GM12878 (cell line): ENCODE data around the gene SIRT7. TPM values are rescaled to one million over a fixed set of nuclear protein-coding genes. Genes with fewer than 3 reads are reported as not detected.

Experiments used
- BACH1 ChIP-seq: fragments of 450-650 bp; IDR thresholded peaks from 2 replicates; pipeline ENCODE4 v1.6.1; 2017; ENCODE audit warnings: mild to moderate bottlenecking, borderline replicate concordance
- BMI1 ChIP-seq: fragments of 450-650 bp; IDR thresholded peaks from 2 replicates; pipeline ENCODE4 v1.6.1; 2016; ENCODE audit warnings: mild to moderate bottlenecking, moderate library complexity, borderline replicate concordance
- CHD1 ChIP-seq: IDR thresholded peaks from 2 replicates; pipeline ENCODE4 v1.6.1; 2012; ENCODE audit warnings: low read depth, low read length, improper control_type of control experiment
- EED ChIP-seq: sonication (generic); IDR thresholded peaks from 2 replicates; pipeline ENCODE4 v1.6.1; 2016; ENCODE audit warnings: antibody characterized with exemption, low read depth
- FOS ChIP-seq: IDR thresholded peaks from 3 replicates; pipeline ENCODE4 v1.6.1; 2011; ENCODE audit warnings: borderline replicate concordance; ENCODE audit not compliant: insufficient read length; ENCODE audit errors: extremely low read depth
- FOXM1 ChIP-seq: IDR thresholded peaks from 2 replicates; pipeline ENCODE4 v1.6.1; 2012; ENCODE audit warnings: low read depth, mild to moderate bottlenecking, inconsistent platforms, low read length, moderate library complexity
- GABPA ChIP-seq: IDR thresholded peaks from 2 replicates; pipeline ENCODE4 v1.6.1; 2014; ENCODE audit warnings: antibody characterized with exemption, low read depth, mild to moderate bottlenecking, inconsistent platforms
- HCFC1 ChIP-seq: fragments of 150-350 bp; IDR thresholded peaks from 2 replicates; pipeline ENCODE4 v1.6.1; 2014; ENCODE audit warnings: low read length
- KLF5 ChIP-seq: fragments of 450-650 bp; IDR thresholded peaks from 2 replicates; pipeline ENCODE4 v1.6.1; 2014; ENCODE audit warnings: mild to moderate bottlenecking; ENCODE audit not compliant: partially characterized antibody
- LARP7 ChIP-seq: fragments of 450-650 bp; IDR thresholded peaks from 2 replicates; pipeline ENCODE4 v1.6.1; 2017; ENCODE audit warnings: mild to moderate bottlenecking
- MLLT1 ChIP-seq: fragments of 450-650 bp; IDR thresholded peaks from 2 replicates; pipeline ENCODE4 v1.6.1; 2016; ENCODE audit warnings: mild to moderate bottlenecking
- NBN ChIP-seq: fragments of 450-650 bp; IDR thresholded peaks from 2 replicates; pipeline ENCODE4 v1.6.1; 2016
- NFIC ChIP-seq: IDR thresholded peaks from 2 replicates; pipeline ENCODE4 v1.6.1; 2012; ENCODE audit warnings: low read depth, mild to moderate bottlenecking, inconsistent platforms, low read length, moderate library complexity
- NR2C1 ChIP-seq: fragments of 450-650 bp; IDR thresholded peaks from 2 replicates; pipeline ENCODE4 v1.6.1; 2017; ENCODE audit warnings: antibody characterized with exemption, mild to moderate bottlenecking, moderate library complexity
- REST ChIP-seq: IDR thresholded peaks from 2 replicates; pipeline ENCODE4 v1.6.1; 2012; ENCODE audit warnings: mild to moderate bottlenecking, low read depth, low read length
- RUNX3 ChIP-seq: IDR thresholded peaks from 2 replicates; pipeline ENCODE4 v1.6.1; 2012; ENCODE audit warnings: low read length, inconsistent platforms
- SKIL ChIP-seq: fragments of 450-650 bp; IDR thresholded peaks from 2 replicates; pipeline ENCODE4 v1.6.1; 2017; ENCODE audit warnings: mild to moderate bottlenecking, low read depth, inconsistent platforms; ENCODE audit not compliant: poor library complexity, severe bottlenecking
- SMAD1 ChIP-seq: fragments of 450-650 bp; IDR thresholded peaks from 2 replicates; pipeline ENCODE4 v1.6.1; 2018; ENCODE audit warnings: mild to moderate bottlenecking, low read depth; ENCODE audit not compliant: partially characterized antibody
- TBL1XR1 ChIP-seq: IDR thresholded peaks from 2 replicates; pipeline ENCODE4 v1.6.1; 2012; ENCODE audit warnings: low read depth, low read length, improper control_type of control experiment
- TCF3 ChIP-seq: IDR thresholded peaks from 2 replicates; pipeline ENCODE4 v1.6.1; 2012; ENCODE audit warnings: low read depth, mild to moderate bottlenecking, low read length, borderline replicate concordance; ENCODE audit not compliant: insufficient read depth
- USF2 ChIP-seq: IDR thresholded peaks from 2 replicates; pipeline ENCODE4 v1.6.1; 2011; ENCODE audit warnings: low read depth, low read length, improper control_type of control experiment, borderline replicate concordance
- ZSCAN29 ChIP-seq: fragments of 450-650 bp; IDR thresholded peaks from 2 replicates; pipeline ENCODE4 v1.6.1; 2017; ENCODE audit warnings: mild to moderate bottlenecking, moderate library complexity
- polyA plus RNA-seq, 11 experiments: library from polyadenylated mRNA; depleted of rRNA in 4 of 11; unstranded in 6 of 11; stranded (reverse) in 5 of 11; fragments of >200 nt; fragmentation: Nextera tagmentation in 4 of 11; fragmentation: Illumina TruSeq in 1 of 11; extraction: Ambion mirVana in 4 of 11; extraction: Trizol in 1 of 11; gene quantifications; 1 replicate in 1 of 11; 2 replicates in 10 of 11; pipeline versions ENCODE4 v1.2.1 to v1.2.3, GENCODE V29; 2011 to 2016; ENCODE audit warnings: inconsistent platforms in 2 of 11, missing spikeins in 2 of 11, low read depth in 1 of 11
- total RNA-seq, 4 experiments: library from RNA; depleted of rRNA in 3 of 4; stranded (reverse); fragments of >200 nt in 3 of 4; fragmentation: Illumina TruSeq in 1 of 4; extraction: Trizol in 1 of 4; gene quantifications; 2 replicates each; pipeline versions ENCODE4 v1.2.1 to v1.2.3, GENCODE V29; 2013 to 2021

Gene SIRT7
- total and polyA plus RNA-seq, 10 of the 15 experiments (the other 5 are each of a cell fraction or from before 2014, with no cell fraction given): 1.2 to 56.2 (median 22.7) TPM

GRCh38 chr17:81869221-81870130 lies 48.5 kb downstream of the SIRT7 start (continued):
- TF ChIP-seq FOXM1: no peak
- no peak for TF ChIP-seq CHD1
- no peak for TF ChIP-seq USF2
- TF ChIP-seq NR2C1: no peak
- no peak for TF ChIP-seq HCFC1
- TF ChIP-seq KLF5: peak; percentile 7
- TF ChIP-seq NFIC: no peak
- no peak for TF ChIP-seq SKIL
- TF ChIP-seq TBL1XR1: no peak
- TF ChIP-seq LARP7: no peak
- no peak for TF ChIP-seq RUNX3
- TF ChIP-seq REST: no peak
- no peak for TF ChIP-seq SMAD1
- TF ChIP-seq TCF3: 0 out of 2 replicates have a peak, but pooled peaks have one; percentile 13
- no peak for TF ChIP-seq ZSCAN29
- TF ChIP-seq GABPA: no peak
- no peak for TF ChIP-seq EED
- TF ChIP-seq BACH1: no peak
- TF ChIP-seq FOS: no peak
- no peak for TF ChIP-seq BMI1
- TF ChIP-seq MLLT1: no peak
- no peak for TF ChIP-seq NBN
